Stimulated activated CD4-positive, alpha-beta T cell treated with anti-CD3 and anti-CD28 coated beads, TNF-alpha, amount 100 ng/mL, for 4 hours (primary cell): ENCODE results near the gene ANTKMT.
"Not testable (repeated sequence)": the region's sequence is repeated elsewhere in the genome, so short reads cannot be mapped to it uniquely, and the experiment has no call there.

Source experiments
- DNase-seq, 3 experiments: peaks; one replicate each; pipeline ENCODE4 v3.0.0-alpha.2; 2020; ENCODE audit warnings: low read depth in 3 of 3

Gene ANTKMT

DNA sequence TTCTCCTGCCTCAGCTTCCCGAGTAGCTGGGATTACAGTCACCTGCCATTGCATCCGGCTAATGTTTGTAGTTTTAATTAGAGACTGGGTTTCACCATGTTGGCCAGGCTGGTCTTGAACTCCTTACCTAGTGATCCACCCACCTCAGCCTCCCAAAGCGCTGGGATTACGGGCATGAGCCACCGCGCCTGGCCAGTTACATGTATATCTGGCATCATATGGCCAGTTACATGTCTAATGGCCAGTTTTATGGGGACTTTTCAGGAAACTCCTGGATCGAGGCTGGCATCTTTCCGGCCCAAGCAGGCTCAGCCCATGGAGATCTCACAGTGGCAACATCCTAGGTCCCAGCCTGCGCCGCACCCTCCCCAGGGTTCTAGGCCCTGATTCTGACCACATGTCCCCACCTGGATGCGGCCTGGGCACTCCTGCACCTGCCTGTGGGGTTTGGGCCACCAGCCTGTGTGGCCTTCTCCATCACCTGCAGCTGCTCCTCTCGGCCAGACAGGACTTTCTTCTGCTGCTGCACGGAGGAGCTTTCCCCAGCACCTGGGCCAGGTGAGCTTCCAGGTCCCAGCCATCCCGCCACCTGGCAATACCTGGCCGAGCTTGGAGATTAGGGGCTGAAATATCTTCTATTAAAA, 21.2 kb downstream of the ANTKMT start:
- no peak for DNase-seq

DNA sequence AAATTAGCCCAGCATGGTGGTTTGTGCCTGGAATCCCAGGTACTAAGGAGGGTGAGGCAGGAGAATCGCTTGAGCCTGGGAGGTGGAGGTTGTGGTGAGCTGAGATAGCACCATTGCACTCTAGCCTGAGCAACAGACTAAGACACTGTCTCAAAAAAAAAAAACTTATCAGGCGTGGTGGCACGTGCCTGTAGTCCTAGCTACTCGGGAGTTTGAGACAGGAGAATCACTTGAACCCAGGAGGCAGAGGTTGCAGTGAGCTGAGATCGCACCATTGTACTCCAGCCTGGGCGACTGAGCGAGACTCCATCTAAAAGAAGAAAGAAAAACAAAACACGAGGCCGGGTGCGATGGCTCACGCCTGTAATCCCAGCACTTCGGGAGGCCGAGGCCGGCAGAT, 21.9 kb downstream of the ANTKMT start:
- not testable (repeated sequence) for DNase-seq

DNA sequence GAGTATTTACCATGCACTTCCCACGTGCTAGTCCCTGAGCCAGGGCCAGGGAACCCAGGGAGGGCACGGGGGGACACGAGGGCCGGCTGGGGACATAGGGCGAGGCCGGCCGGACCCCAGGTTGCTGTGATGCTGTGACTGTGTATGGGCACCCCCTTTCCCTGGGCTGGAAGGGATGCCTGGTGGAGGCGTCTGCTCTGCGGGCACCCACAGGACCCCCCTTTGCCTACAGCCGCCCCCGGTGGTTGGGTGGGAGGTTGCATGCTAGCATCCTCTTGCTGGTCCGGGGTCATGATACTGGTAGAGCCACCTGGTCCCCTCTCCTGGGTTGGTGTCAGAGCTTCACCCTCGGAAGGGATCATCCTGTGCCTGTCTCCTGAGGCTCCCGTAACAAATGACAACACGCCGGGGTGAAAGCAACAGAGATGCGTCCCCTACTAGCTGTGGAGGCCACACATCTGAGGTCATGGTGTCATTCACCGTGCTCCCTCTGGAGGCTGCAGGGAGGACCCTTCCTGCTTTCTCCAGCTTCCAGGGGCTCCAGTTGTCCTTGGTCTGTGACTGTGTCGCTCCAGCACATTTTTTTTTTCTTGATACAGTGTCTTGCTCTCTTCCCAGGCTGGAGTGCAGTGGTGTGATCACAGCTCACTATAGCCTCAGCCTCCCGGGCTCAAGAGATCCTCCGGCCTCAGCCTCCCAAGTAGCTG, 23.0 kb downstream of the ANTKMT start:
- DNase-seq = no peak

DNA sequence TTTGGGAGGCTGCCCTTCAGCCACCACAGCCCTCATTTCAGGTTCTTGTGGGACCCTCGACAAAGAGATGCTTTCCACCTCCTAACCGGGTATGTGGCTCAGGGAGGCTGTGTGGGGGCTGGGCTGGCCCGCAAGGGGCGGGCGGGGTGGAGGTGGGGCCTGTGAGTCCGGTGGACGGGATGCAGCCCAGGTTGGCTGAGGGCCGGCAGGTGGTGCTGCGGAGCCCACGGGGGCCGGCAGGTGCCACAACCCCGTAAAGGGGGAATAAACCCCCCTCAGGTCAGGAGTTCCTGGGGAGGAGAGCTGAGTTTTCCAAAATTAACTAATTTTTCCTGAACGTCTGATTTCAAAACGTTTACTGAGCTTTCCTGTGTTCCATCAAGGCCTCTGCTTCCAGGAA, 24.8 kb downstream of the ANTKMT start:
- no peak for DNase-seq

DNA sequence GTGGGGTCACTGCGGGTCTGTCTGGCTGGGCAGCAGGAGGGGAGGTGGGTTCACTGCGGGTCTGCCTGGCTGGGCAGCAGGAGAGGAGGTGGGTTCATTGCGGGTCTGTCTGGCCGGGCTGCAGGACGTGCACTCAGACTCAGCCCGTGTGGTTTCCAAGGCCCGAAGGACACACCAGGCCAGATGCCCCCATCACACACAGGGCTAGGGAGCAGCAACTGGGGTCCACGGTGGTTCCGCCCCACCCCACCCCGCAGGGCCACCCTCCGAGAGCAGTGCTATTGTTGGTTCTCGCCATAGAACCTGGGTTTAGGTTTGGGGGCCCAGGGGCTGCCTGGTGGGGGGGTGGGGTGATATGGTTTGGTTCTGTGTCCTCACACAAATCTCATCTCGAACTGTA, 25.7 kb downstream of the ANTKMT start:
- DNase-seq = no peak

DNA sequence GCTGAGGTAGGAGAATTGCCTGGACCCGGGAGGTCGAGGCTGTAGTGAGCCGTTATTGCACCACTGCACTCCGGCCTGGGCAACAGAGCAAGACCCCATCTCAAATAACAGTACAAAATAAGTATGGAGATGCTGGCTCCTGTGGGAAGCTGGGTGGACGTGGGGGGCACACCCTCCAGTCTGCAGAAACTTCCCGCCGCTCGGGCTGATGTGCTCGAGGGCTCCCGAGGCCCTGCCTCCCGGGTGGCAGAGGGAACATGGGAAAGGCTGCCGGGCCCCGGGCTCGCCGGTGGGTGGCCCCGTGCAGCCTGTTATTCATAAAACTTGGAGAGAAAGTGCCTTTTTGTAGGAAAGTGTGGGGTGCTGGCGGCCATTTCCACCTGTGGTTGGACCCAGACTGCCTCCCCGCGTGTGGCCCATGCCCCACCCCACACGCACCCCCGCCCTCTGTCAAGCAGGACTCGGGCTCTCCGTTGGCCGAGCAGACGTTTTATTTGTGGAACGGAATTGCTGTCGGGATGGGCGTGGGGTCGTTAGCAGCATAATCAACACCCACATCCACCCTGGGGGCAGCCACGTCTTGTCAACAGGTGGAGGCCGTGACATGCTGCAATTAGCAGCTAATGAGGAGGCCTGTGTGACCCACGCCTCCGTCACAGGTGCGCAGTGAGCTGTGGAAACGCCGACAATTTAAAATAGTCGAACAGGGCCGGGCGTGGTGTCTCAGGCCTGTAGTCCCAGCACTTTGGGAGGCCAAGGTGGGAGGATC, 27.2 kb downstream of the ANTKMT start:
- no peak for DNase-seq

DNA sequence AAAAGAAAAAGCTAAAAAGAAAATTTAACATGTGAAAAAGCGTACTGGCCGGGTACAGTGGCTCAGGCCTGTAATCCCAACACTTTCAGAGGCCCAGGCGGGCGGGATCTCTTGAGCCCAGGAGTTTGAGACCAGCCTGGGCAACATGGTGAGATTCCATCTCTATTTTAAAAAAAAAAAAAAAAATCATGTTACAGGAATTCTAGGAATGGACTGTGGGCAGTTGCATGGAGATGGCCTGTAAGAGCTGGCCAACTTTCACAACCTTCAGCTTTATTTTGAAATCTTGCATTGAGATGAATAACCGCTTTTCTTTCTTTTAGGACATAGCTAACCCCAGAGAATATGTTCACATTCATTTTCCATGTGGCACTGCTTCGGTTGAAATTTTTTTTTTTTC, 28.1 kb downstream of the ANTKMT start:
- no peak for DNase-seq

DNA sequence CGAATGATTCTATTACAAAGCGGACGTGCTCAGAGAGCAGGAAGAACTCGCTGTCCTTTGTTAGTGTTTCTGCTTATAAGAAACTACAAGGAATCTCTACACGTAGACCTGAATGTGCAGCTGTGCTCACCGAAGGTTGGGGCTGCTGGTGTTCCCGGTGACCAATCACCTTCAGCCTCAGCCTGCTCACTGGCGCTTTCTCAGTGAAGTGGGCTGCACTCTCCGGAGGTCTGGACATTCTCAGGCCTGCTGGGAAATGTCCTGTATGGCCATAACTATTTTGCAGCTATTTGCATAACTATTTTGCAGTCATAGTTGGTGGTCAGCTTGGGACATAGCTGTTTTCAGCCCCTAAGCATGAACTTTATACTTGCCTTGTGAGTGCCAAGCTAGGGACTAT, 29.5 kb downstream of the ANTKMT start:
- DNase-seq = no peak

DNA sequence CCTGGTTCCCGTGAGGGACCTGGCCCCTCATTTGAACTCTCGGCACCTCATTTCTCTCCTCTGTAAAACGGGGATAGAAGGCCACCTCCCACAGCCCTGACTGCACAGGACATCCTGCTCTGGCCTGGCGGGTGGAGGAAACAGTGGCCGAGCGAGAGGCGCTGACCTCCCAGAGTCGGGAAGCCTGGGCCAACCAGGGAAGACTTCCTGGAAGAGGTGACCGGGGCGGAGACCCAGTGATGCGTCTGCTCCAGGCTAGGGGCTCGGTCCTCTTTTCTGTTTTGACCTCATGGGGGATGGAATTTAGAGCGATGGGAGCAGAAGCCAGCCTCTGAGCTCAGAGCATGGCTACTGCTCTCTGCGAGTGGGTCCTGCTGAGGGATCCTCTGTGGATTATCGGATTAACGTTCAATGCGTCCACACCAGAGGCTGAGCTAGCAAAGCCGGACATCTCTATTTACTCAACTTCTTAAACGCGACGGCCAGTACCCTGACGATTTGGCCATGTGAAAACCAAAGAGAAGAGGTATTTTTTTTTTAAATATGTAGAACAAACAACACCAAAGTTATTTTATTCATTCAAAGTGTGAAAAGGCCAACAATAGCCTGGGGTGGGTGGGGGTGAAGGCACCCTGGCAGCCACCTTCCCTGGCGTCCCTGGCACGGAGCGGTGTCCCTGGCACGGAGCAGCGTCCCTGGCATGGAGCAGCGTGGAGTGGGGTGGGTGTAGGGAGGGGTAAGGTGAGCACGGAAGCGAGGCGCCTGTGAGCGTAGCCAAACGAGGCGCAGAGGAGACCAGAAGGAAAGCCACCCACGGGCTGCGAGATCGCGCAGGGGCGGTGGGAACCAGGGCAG, 30.4 kb downstream of the ANTKMT start:
- no peak for DNase-seq

DNA sequence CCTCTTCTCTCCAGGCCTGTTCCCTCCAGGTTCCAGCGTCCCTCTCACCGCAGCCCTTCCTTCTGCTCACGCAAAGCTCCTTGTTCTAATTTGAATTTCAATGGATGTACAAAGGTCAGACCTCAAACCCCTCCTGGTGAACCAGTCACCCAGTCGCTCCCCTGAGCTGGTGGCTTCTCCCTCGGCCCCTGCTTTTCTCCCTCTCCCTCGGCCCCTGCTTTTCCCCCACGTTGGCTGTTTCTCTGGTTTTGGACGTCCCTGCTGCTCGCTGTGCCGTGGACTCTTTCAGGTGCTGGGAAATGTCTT, 31.0 kb downstream of the ANTKMT start:
- DNase-seq = no peak

DNA sequence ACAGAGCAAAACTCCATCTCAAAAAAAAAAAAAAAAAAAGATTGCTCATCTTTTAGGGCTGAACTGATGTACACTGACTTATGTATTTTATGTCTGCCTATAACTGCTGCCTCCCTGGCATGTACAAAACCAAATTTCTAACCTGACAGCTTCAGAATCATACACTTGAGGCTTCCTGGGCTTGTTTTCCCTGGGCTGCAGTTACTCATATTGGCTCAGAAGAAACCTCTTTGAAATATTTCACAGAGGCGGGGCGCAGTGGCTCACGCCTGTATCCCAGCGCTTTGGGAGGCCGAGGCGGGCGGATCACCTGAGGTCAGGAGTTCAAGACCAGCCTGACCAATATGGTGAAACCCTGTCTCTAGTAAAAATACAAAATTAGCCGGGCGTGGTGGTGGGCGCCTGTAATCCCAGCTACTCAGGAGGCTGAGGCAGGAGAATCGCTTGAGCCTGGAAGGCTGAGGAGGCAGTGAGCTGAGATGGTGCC, 33.2 kb downstream of the ANTKMT start:
- DNase-seq = not testable (repeated sequence)

DNA sequence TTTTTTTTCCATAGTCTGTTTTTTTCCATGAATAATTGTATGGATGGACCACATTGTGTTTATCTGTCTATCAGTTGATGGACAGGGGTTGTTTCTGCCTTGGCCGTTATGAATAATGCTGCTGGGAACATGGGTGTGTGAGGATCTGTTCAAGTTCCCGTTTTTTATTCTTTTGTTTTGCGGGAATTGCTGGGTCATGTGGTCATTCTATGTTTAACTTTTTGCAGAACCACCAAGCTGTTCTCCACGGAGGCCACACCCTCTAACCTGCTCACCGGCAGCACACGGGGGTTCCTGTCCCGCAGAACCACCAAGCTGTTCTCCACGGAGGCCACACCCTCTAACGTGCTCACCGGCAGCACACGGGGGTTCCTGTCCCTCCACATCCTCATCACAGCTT, 33.7 kb downstream of the ANTKMT start:
- DNase-seq = no peak

DNA sequence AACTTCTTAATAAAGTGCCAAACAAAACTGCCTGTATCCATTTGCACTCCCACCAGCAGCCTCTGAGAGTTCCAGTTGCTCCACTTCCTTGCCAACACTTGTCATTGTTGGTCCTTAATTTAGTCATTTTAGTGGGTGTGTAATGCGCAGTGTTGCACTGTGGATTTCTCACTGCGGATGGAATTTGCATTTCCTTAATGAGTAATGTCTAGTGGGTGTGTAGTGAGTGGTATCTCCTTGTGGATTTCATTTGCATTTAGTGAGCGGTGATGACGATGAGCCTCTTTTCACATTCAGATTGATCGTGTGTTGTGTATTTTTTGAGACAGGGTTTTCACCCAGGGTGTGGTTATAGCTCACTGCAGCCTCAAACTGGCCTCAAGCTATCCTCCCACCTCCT, 35.5 kb downstream of the ANTKMT start:
- DNase-seq = no peak

DNA sequence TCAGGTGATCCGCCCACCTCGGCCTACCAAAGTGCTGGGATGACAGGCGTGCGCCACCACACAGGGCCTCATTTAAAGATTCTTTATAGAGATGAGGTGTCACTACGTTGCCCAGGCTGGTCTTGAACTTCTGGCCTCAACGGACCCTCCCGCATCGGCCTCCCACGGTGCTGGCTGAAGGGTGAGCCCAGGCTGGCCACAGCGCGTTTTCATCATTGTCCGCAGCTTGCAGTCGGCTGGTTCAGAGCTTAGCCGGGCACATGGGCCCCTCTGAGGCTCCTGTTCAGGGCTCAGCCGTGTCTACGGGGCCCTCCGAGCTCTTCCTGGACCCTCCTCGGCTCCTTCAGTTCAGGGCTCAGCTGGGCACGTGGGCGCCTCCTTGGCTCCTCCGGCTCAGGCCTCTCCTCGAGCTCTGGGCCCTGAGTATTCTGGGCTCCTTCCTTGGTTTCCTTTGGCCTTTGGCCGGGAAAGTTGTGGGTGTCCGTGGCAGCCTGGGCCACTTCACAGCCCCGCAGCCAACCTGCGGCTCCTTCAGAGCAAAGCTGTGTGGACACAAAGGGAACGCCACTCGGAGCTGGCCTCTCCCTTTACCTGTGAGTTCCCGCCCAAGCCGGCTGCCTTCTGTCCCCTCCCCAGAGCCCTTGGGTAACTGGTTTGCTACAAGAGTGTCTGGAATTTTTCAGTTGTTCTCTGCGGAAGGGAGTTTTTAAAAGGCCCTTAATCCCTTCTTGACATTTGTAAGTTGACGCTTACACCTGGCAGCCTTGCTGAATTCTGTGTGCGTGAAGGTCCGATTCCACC, 38.4 kb downstream of the ANTKMT start:
- no peak for DNase-seq

DNA sequence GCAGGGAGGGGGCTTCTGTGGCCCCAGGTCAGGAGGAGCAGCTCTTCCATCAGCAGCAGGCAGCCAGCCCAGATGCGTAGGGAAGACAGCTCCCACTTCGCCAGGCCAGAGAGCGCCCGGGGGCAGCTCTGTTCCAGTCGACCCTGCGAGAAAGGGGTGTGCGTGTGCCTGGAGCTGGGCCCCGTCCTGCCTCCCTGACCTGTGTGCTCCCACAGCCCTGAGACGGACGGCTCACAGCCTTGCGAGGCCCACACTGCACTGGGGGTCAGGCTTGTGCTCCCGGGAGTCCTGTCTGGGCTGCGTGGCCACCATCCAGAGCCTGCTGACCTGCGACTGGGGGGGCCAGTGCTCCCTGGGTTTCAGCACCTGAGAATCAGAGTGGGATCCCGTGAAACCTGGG, 39.1 kb downstream of the ANTKMT start:
- no peak for DNase-seq

DNA sequence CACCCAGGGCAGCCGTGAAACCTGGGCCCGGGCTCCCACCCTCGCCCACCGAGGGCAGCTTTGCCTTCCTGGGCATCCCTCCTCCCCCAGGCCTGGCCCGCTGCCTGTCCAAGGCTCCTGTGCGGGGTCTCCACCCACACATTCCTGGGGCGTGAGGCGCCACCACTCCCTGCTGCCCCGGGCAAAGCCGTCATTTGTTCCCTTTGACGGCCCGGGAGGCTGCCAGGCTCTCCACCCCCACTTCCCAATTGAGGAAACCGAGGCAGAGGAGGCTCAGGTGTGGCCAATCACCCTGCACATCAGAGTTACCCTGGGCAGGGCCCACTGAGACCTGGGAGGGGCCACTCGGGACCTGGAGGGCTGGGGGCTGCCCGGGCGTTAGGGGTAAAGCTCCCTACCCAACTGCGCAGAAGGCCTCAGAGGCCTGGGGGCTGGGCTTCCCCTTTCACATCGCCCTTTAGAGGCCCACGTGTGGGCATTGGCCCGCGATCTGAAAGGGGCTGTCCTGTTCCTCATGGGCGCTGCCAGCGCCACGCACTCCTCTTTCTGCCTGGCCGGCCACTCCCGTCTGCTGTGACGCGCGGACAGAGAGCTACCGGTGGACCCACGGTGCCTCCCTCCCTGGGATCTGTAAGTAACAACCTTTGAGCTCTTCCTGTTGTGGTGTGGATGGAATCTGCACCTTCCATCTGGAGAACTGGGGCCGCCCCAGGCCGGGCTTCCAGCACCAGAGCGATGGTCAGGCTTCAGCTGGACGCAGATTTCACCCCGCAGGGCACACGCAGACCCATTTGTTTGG, 39.8 kb downstream of the ANTKMT start, which contains the start of gene MSLN:
Gene MSLN (plus strand): TSS at position 190 of the 799 bp plus-strand sequence. CDS start 1,947 bp downstream, outside the sequence.
- DNase-seq = no peak

DNA sequence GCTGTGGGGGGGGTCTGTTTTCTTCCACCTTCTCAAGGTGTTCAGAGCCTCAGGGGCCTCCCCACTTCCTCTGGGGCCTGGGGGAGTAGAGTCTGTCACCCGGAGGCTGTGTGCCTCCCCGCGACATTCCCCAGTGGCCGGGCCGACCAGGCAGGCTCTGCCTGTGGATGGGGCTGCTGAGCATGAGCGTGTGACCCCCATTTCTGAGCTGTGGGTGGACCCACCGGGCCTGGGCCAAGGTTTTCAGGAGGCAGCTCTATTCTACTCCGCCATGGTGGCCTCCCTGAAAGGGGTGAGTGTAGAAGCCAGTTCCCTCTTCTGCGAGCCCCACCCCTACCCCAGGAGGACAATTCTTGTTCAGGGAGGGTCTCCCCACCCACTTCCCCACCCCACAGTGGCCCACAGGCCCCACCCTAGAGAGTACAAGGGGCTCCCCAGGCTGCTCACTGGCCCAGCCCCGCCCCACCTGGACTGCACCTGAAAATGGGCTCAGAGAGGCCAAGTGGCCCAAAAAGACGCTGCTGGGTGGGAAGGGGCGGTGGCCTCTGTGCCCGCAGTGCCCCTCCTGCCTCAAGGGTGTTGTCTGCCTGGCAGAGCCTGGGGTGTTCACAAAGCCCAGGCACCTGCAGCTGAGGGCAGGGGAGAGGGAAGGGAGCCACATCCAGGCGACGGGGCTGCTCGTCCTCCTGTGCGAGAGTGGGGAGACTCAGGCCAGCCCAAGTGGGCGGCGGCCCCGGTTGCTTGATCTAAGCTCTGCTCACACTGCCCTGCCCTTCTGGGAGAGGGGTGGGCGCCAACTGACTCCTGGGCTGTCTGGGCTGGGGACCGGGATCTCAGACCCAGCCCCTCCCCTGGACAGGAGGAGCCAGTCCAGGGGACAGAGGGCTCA, 40.9 kb downstream of the ANTKMT start:
- DNase-seq = no peak

DNA sequence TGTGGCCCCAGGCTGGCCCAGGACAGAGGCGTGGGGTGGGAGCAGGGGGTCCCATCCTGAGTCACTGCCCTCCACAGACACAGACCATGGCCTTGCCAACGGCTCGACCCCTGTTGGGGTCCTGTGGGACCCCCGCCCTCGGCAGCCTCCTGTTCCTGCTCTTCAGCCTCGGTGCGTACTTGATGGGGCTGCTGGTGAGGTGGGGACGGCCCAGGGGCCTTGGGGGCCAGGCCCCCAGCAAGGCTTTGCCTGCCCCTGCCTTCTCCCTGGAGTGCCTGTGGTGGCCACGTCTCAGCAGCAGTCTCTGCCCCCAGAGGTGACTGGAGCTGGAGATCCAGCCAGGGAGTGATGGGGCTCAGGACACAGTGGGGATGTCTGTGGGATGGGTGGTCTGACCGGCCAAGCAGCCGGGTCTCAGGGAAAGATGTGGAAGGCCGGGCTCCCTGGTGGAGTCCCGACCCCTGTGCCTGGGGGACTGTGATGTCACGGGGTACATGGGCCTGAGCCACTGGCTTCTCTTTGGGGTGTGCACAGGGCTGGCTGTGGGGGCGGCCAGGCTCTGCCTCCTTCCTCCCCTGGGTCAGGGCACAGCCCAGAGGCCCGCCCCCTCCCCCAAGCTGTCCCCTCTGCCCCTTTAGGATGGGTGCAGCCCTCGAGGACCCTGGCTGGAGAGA, 41.8 kb downstream of the ANTKMT start:
- DNase-seq = no peak
